Spleen (tissue), 11 donors: ENCODE results near the gene SPATA6L. TPM values are rescaled to one million over a fixed set of nuclear protein-coding genes. Genes with fewer than 3 reads are reported as not detected.

Source experiments
- DNase-seq: peaks from one replicate; pipeline ENCODE4 v3.0.0-alpha.2; 2020
- H3K27ac ChIP-seq, 8 donors: fragments of 200-600 bp; sonication (generic) in 7 of 8; 1 replicate in 4 of 8; 2 replicates in 4 of 8; pipeline versions ENCODE4 v1.5.0 to v1.8.0; 2016 to 2021; ENCODE audit warnings: inconsistent platforms in 4 of 8, mild to moderate bottlenecking in 4 of 8, moderate library complexity in 1 of 8
- H3K27me3 ChIP-seq, 7 donors: fragments of 200-600 bp; sonication (generic) in 6 of 7; replicated peaks in 1 of 7; 1 replicate in 4 of 7; 2 replicates in 3 of 7; pipeline versions ENCODE4 v1.5.0 to v1.8.0; 2016 to 2021; ENCODE audit warnings: inconsistent platforms in 3 of 7, mild to moderate bottlenecking in 1 of 7
- H3K36me3 ChIP-seq, 6 donors: fragments of 200-600 bp; sonication (generic) in 5 of 6; 1 replicate in 4 of 6; 2 replicates in 2 of 6; pipeline versions ENCODE4 v1.5.0 to v1.8.0; 2016 to 2021; ENCODE audit warnings: inconsistent platforms in 2 of 6
- H3K4me1 ChIP-seq, 6 donors: fragments of 200-600 bp; sonication (generic) in 5 of 6; 1 replicate in 3 of 6; 2 replicates in 3 of 6; pipeline versions ENCODE4 v1.5.0 to v1.8.0; 2016 to 2021; ENCODE audit warnings: inconsistent platforms in 3 of 6
- H3K4me3 ChIP-seq, 8 donors: fragments of 200-600 bp; sonication (generic) in 7 of 8; 1 replicate in 4 of 8; 2 replicates in 4 of 8; pipeline versions ENCODE4 v1.5.0 to v1.8.0; 2016 to 2021; ENCODE audit warnings: inconsistent platforms in 4 of 8, mild to moderate bottlenecking in 4 of 8, moderate library complexity in 2 of 8
- H3K9me3 ChIP-seq, 8 donors: fragments of 200-600 bp; sonication (generic) in 7 of 8; 1 replicate in 4 of 8; 2 replicates in 4 of 8; pipeline versions ENCODE4 v1.5.0 to v1.8.0; 2016 to 2021; ENCODE audit warnings: inconsistent platforms in 4 of 8
- POLR2A ChIP-seq, 3 donors: fragments of 450-650 bp; IDR thresholded peaks; one replicate each; pipeline ENCODE4 v1.5.1; 2017; ENCODE audit warnings: antibody characterized with exemption in 3 of 3, mild to moderate bottlenecking in 1 of 3
- POLR2AphosphoS5 ChIP-seq, 3 donors: sonication (generic); formaldehyde crosslinking; IDR thresholded peaks; one replicate each; pipeline ENCODE4 v1.5.1; 2017; ENCODE audit warnings: antibody characterized with exemption in 3 of 3
- WGBS, 5 donors: extraction: QIAGEN DNeasy Blood & Tissue Kit in 3 of 5; methylation state at CpG; one replicate each; pipeline versions ENCODE4 v1.1.5 to v1.1.7; 2013 to 2018; 5-methylcytosine and 5-hydroxymethylcytosine counted together
- intact Hi-C: fragments of 100-400 bp; cut with DNase I; formaldehyde crosslinking; loops from one replicate; pipeline ENCODE4 v1.15.0; 2023; ENCODE audit warnings: low total_unique reads
- polyA plus RNA-seq, 3 donors: library from polyadenylated mRNA; stranded (reverse); fragments of 200-250 nt; gene quantifications; one replicate each; pipeline ENCODE4 v1.2.1, GENCODE V29; 2013
- total RNA-seq, 7 donors: library from RNA; depleted of rRNA in 3 of 7; stranded (reverse); fragments of >200 nt in 3 of 7; fragmentation: NEBNext Ultra II Directional in 4 of 7; extraction: Animal tissue kit (Norgen Biotek cat#: 25700) in 4 of 7; gene quantifications; one replicate each; pipeline versions ENCODE4 v1.1.0 to v1.2.1, GENCODE V29; 2016 to 2021
- TF ChIP-seq, protein P1 (sequence below), 11 experiments: fragments of 200-600 bp in 7 of 11; fragments of 450-650 bp in 4 of 11; sonication (generic) in 4 of 11; IDR thresholded peaks in 8 of 11; conservative IDR thresholded peaks in 3 of 11; 1 replicate in 7 of 11; 2 replicates in 4 of 11; pipeline versions ENCODE4 v1.4.0 to v1.8.0; 2016 to 2021; ENCODE audit warnings: antibody characterized with exemption in 11 of 11, inconsistent platforms in 4 of 11, mild to moderate bottlenecking in 1 of 11
- donor health status: healthy with polysubstance abuse.
- donor health status: DM: no; HTN: no; CAD: no; lungs with moderate emphysema.
- donor health status: DM: no; HTN: no; CAD: no.
- donor health status: Bipolar disorder and iron deficiency.
- donor health status: healthy.
- donor health status: DM: no; HTN: no; CAD: no.
- donor health status: DM: yes; HTN: yes; CAD: no.

SPATA6L gene
- total and polyA plus RNA-seq, 10 donors, result 0.32 to 5.7 (median 1.1) TPM

DNA sequence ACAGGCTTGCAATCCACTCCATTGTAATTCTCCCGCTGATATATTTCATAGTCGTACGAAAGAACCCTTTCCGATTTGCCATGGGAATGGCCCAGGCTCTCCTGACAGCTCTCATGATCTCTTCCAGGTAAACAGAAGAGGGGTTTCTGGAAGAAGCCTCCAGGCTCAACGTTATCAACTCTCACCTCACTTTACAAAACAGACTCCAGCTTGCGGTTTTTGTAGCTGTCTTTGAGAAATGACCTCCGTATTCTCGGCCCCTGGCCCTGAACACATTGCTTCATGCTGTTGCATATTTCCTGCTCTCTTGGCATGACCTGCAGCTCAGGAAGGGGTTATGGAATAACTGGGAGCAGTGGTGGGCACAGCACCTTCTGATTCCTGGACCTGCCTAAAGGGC lies 90.3 kb downstream of the SPATA6L start:
- no peak overlapping the region for H3K4me3 ChIP-seq
- H3K27me3 ChIP-seq, result peaks cover 0 to 4% (median 0%) of the 10 kb centered on the region in 7 donors
- no peaks in the 10 kb centered on the region for H3K9me3 ChIP-seq
- no peaks in the 10 kb centered on the region for H3K36me3 ChIP-seq
- 71 to 80% (median 73%) methylated on average over 8 of the region's 8 CpGs for WGBS, 5 donors
- TF ChIP-seq POLR2AphosphoS5 (IDR thresholded peaks at IDR 0.05) (no peak), POLR2A (IDR thresholded peaks at IDR 0.05) (no peak)
- TF ChIP-seq, protein P1, sequence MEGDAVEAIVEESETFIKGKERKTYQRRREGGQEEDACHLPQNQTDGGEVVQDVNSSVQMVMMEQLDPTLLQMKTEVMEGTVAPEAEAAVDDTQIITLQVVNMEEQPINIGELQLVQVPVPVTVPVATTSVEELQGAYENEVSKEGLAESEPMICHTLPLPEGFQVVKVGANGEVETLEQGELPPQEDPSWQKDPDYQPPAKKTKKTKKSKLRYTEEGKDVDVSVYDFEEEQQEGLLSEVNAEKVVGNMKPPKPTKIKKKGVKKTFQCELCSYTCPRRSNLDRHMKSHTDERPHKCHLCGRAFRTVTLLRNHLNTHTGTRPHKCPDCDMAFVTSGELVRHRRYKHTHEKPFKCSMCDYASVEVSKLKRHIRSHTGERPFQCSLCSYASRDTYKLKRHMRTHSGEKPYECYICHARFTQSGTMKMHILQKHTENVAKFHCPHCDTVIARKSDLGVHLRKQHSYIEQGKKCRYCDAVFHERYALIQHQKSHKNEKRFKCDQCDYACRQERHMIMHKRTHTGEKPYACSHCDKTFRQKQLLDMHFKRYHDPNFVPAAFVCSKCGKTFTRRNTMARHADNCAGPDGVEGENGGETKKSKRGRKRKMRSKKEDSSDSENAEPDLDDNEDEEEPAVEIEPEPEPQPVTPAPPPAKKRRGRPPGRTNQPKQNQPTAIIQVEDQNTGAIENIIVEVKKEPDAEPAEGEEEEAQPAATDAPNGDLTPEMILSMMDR (IDR thresholded peaks at IDR 0.05 in 8 of 11, conservative IDR thresholded peaks at IDR 0.05 in 3 of 11), result no peak
- H3K27ac ChIP-seq, result no peak overlapping the region
- H3K4me1 ChIP-seq, result no peaks in the 10 kb centered on the region
- intact Hi-C loops, result no loop called here
- DNase-seq, result no peak

DNA sequence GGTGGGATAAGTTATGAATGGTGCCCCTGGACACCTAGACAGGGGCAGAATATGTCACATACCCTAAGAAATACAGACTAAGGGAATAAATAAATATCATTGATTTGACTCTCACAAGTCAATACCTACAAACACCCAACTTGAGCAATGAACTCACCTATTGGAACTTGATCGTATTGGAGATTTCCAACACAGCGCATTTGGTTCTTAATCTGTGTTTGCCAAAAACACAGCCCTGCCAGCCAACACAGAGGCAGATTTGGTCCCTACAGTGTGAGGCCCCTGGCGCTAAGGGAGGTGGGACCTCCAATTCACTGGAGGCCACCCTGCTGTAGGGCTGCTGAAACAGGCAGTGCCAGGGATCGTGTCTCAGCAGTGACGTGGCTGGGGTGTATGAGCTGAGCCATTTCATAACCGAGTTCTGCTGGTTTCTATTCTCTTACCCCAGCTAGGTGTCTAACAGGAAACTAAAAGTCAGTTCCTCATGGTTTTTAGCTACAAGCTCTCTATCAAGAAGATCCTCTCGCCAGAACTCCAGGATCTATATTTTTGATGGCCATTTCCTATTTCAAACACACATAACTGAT lies 91.5 kb downstream of the SPATA6L start:
- Histone ChIP-seq H3K27ac (no peak overlapping the region), H3K4me3 (no peak overlapping the region), H3K36me3 (no peaks in the 10 kb centered on the region), H3K9me3 (no peaks in the 10 kb centered on the region), H3K27me3 (peaks cover 0 to 4% (median 0%) of the 10 kb centered on the region in 7 donors), H3K4me1 (no peaks in the 10 kb centered on the region)
- intact Hi-C loops, result no loop called here
- TF ChIP-seq POLR2AphosphoS5 (IDR thresholded peaks at IDR 0.05), result no peak
- TF ChIP-seq POLR2A (IDR thresholded peaks at IDR 0.05), result no peak
- TF ChIP-seq, protein P1 (IDR thresholded peaks at IDR 0.05 in 8 of 11, conservative IDR thresholded peaks at IDR 0.05 in 3 of 11), result no peak
- 74 to 88% (median 82%) methylated on average over 7 of the region's 7 CpGs for WGBS, 5 donors
- no peak for DNase-seq

DNA sequence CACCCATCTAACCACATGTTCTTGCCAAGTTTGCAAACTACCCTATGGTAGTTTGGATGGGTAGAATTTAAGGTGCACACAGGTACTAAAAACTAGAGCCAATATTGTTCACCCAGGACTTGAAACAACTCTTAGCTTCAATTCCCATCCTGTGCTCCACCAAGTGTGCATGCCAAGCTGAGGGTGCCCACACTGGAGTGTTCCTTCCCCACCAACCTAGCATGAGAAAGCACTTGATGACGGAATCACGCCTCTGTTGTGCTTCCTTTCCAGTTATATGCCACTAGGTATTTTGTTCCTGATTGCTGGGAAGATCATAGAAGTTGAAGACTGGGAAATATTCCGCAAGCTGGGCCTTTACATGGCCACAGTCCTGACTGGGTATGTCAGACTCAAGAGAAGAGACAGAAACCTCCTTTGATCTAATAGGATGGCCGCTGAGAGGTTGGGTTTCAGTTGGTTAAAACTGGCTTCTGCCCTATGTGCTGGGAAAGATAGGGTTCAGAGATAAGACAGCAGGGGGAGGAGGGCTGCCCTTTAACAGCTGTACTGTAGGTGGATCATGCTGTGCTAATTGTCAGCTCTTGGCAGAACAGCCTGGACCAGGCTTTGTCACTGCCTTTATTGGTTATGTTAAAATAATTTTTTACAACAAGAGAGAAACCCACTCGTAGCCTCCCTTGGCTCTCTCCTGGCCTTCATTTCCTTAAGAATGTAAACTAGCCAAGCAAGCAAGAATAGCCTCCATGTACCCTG lies 92.5 kb downstream of the SPATA6L start:
- Histone ChIP-seq H3K36me3 (no peaks in the 10 kb centered on the region), H3K9me3 (no peaks in the 10 kb centered on the region), H3K4me1 (no peaks in the 10 kb centered on the region), H3K27ac (no peak overlapping the region), H3K27me3 (peaks cover 0 to 4% (median 0%) of the 10 kb centered on the region in 7 donors), H3K4me3 (no peak overlapping the region)
- WGBS, 5 donors, result 85 to 93% (median 87%) methylated on average over 5 of the region's 5 CpGs
- TF ChIP-seq, protein P1 (IDR thresholded peaks at IDR 0.05 in 8 of 11, conservative IDR thresholded peaks at IDR 0.05 in 3 of 11), result no peak
- TF ChIP-seq POLR2A (IDR thresholded peaks at IDR 0.05) (no peak), POLR2AphosphoS5 (IDR thresholded peaks at IDR 0.05) (no peak)
- intact Hi-C loops, result no loop called here
- no peak for DNase-seq

DNA sequence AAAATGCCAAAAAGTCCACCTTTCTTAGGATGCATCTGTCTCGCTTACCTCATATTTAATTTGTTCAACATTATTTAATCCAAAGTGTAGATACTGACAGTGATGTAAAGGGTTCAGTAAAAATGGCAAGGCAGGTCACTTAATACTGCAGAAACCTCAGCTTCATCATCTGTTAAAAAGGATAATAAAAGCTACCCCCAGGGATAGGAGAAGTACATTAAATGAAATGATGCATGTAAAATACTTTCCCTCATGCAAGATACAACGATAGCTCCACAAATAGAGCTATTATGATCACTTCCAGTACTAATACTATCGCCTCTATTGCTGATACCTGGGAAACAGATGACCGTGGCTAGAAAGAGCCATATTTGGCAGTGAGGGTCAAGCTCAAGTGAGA lies 93.1 kb downstream of the SPATA6L start:
- no peak for DNase-seq
- WGBS, 5 donors, result 73 to 90% (median 77%) methylated on average over 4 of the region's 4 CpGs
- Histone ChIP-seq H3K4me3 (no peak overlapping the region), H3K27ac (no peak overlapping the region), H3K4me1 (no peaks in the 10 kb centered on the region), H3K27me3 (peaks cover 0 to 4% (median 0%) of the 10 kb centered on the region in 7 donors), H3K36me3 (no peaks in the 10 kb centered on the region), H3K9me3 (no peaks in the 10 kb centered on the region)
- no peak for TF ChIP-seq POLR2A (IDR thresholded peaks at IDR 0.05)
- TF ChIP-seq, protein P1 (IDR thresholded peaks at IDR 0.05 in 8 of 11, conservative IDR thresholded peaks at IDR 0.05 in 3 of 11), result no peak
- no peak for TF ChIP-seq POLR2AphosphoS5 (IDR thresholded peaks at IDR 0.05)
- intact Hi-C loops, result no loop called here
